IPS-18c (cell line): ENCODE data around the gene PPARA.
"Not testable (repeated sequence)": the region's sequence is repeated elsewhere in the genome, so short reads cannot be mapped to it uniquely, and the experiment has no call there.

ENCODE experiments used
- H3K4me3 ChIP-seq: 2 replicates; pipeline ENCODE4 v1.7.0; 2013; ENCODE audit warnings: low read depth, mild to moderate bottlenecking, low read length, moderate library complexity; ENCODE audit not compliant: insufficient read depth
- H3K9me3 ChIP-seq: one replicate; pipeline ENCODE4 v1.6.1; 2013; ENCODE audit warnings: mild to moderate bottlenecking, low read length, moderate library complexity; ENCODE audit not compliant: control insufficient read depth, insufficient read depth

PPARA gene

DNA sequence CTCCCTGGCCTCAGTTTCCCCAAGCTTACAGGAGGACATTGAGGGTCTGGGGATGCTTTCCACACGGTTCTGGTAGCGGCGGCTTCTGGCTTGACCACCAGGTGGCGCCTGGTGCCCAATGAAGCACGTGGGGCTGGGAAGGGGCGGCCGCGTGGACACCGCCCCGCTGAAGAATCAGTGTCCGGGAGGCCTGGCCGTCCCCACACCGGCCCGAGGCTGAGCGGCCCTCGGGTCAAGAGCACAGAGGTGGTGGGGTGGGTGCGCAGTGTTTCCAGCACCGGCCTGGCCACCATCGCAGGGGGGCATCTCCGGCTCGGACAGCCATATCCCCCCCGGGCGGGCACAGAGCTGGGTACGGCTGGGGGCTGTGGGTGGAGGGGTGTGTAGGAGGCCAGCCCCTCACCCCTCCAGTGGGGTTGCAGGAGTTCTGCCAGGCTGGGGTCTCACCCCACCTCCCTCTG, 27.8 kb upstream of the PPARA start:
- H3K9me3 ChIP-seq = no peaks in the 10 kb centered on the region
- no peak overlapping the region; the same call in 1 of the 2 replicates for H3K4me3 ChIP-seq

DNA sequence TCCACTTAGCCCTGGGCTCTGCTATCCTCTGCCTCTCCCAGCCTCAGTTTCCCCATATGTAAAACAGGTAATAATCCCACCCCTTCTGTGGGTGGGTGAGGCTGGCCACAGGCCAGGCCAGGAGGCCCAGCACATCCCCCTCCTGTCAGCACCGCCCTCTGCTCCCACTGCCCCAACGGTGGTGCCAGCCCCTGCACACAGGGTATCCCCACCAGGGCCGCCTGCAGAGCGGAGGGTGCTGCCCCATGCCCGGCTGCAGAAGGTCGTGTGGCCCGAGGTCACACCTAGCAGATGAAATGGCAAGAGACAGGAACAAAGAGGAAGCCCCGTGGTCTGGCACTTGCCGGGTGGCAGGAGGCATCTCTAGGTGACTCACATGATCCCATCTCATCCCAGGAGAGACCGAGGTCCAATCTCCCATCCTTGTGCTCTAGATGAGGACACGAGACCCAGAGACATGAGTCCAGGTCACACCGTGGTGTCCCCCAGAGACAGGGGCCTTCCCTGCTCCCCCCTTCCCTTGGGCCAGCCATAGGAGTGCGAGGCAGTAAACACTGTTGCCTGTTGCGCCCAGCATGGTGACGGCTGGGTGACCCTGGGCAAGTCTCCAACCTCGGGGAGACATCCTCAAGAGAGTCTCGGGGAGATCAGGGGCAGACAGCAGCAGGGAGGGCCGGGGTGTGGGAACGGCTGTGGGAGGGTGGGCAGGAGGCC, 27.2 kb upstream of the PPARA start:
- Histone ChIP-seq H3K4me3 (no peak overlapping the region), H3K9me3 (no peaks in the 10 kb centered on the region)

DNA sequence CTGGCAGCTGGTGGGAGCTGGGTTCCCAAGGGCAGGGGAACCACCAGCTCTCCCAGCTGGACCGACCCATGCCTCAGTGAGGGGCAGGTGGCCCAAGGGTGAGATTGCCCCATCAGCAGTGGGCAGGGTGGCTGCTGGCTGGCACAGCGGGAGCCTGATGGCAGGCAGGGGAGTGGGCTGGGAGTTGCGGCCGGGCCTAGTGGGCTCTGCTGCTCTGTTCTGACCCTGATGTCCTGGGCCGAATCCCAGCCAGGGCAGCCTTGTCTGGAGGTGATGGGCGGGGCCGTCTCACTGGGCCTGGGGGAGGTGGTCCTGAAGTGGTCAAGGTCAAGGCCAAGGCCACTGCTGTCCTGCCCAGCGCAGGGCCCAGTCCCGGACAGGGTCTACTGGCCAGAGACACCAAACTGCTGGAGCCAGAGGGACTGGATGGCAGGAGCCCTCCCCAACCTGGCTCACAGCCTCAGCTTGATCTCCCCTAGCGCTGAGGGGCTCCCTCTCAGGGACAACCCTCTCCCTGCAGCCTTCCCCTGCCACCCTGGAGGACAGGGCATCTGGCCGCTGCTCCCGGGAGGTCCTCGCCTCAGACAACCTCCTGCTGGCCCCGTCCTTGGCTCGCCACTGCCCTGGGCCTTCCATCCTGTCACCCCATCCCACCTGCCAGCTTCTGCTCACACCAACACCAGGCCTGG, 26.5 kb upstream of the PPARA start:
- Histone ChIP-seq H3K4me3 (no peak overlapping the region), H3K9me3 (no peaks in the 10 kb centered on the region)

DNA sequence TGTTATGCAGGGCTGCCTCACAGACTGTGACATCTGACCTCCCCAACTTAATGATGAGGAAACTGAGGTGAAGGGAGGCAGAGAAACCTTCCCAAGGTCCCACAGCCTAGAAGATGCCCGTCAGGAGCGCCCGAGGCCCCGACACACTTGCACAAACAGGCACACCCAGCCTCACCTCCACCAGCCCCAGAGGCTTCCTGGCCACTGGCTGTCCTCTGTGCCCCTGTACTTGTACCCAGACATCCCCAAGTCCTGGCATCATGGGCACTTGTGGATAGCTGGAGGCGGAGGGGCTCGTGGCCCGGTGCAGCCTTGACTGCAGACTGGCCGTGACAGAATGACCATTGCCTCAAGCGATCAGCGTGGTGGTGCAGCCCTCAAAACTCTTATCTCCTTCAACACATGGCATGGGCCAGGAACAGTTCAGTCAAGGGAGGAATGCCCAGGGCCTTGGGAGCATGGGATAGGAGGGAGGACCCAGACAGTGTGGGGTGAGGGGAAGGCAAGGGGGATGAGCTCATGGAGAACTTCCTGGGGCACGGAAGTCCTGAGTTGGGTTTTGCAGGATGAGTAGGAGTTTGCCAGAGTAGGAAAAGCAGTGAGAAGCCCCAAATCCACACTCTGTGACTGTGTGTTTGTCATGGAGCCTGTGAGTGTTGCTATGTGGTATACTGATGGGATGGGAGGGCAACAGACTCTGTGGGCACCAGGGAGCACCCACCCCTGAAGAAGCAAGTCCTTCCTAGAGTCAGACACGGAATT, 25.8 kb upstream of the PPARA start:
- Histone ChIP-seq H3K4me3 (no peak overlapping the region), H3K9me3 (no peaks in the 10 kb centered on the region)

DNA sequence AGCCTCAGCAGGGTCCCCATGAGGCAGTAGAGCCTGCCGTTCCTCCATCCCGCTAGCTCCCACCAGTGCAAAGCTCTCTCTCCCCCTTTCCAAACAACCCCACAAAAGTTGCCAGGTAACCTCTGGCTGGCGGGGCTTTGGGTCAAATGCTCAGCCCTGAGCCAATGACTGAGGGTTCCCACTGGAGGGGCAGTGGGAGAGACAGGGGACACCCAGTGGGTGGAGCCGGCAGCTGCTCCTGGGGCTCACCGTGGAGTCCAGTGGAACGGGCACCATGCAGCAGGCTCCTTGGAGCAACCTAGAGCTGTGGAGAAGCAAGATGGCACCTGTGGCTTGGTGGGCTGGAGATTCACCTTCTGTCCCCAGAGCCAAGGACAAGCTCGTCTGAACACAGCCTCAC, 25.0 kb upstream of the PPARA start:
- Histone ChIP-seq H3K9me3 (no peaks in the 10 kb centered on the region), H3K4me3 (no peak overlapping the region)

DNA sequence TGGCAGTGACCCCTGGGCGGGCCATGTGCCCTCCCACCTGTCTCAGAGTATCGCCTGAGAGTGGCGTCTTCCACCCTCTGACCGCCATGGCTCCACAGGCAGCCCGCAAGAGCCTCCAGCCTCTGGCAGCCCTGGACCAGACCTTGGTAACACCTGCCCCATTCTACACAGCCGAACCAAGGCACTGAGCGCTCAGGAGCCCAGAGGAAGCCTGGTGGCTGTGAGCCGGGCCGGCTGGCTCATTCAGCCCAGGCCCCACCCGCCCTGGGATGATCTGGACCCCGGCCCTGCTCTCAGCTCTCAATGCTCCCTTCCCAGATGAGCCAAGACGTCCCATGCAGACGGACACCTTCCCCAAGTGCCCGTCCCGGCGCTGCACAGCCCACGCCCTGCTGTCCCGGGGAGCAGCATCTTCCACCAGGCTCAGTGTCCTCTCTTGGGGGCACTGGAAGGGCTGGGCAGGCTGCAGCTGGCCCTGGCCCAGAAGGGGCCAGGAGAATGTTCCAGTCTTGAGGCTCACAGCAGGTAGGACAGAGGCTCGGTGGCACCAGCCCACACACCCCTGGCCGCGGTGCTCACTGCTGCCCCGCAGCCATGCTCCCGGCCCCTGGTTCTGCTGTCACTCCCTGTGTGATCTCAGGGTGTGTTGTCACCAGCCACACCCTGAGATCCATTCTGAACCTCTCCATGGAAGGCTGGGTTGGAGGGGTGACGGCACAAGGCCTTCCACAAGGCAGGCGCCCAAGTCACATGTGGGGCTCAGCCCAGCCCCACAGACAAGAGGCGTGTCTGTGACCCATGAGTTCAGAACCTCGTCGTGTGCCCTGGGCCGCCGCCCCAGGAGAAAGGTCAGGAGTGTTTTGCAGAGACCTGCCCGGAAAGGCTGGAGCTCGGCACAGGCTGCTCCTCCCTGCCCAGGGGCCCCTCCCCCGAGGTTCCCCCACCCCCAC, 24.2 kb upstream of the PPARA start:
- Histone ChIP-seq H3K4me3 (no peak overlapping the region), H3K9me3 (no peaks in the 10 kb centered on the region)

DNA sequence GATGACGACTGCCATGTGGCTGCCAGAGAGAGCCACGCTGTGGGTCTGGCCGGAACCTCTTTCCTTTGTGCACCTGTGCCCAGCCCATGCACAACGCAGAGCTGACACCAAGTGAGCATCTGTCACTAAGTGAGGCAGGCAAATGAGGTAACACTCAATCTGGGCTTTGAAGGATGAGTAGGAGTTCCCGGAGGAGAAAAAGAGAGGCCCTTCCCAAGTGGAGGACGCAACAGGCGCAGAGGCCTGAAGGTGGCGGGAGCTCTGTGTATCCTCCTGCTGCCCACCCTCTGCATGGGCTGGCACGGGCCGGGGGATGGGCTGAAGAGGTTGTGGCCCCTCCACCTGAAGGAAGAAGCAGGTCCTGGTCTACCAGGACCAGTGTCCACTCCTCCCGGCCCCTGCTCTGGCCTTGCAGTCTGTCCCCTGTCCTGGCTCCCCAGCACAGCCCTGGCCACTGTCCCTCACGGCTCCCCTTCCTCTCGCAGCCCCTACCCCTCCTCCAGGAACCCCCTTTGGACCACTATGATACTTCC, 23.4 kb upstream of the PPARA start:
- no peak overlapping the region for H3K4me3 ChIP-seq
- no peaks in the 10 kb centered on the region for H3K9me3 ChIP-seq

DNA sequence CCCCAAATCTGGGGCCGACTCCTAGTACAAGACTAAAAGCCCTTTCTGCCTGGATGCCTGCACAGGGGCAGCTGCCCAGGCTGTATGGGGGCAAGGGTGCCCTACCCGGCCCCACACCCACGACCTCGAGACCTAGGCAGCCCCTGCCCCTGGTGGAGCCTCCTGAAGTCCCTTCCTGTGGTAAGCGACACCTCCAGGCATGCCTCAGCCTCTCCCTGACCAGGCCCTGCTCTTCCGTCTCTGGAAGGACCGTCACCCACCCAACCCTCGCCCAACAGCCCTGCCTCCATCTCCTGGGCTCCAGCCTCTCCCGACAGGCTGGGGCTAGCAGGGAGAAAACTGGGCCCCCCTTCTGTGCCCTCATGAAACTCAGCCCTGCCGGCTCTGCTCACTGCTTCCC, 22.8 kb upstream of the PPARA start:
- no peaks in the 10 kb centered on the region for H3K9me3 ChIP-seq
- no peak overlapping the region for H3K4me3 ChIP-seq

DNA sequence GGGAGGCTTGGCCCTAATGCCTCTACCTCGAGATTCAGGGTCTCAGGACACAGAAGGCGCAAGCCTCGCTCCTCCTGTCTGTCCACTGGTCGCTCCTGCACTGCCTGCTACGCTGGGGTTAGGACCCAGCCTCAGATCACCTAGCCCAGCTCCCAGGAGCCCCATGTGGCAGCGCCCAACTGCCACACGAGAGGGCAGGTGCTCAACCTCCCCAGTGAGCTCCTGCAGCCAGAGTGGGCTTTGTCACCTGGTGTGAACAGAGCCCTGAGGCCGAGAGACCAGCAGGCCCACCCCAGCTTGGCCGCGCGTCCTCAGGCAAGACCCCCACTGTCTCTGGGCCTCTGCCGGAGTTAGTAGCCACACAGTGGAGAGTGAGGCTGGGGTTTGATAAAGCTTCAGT, 21.7 kb upstream of the PPARA start:
- Histone ChIP-seq H3K4me3 (no peak overlapping the region), H3K9me3 (no peaks in the 10 kb centered on the region)

DNA sequence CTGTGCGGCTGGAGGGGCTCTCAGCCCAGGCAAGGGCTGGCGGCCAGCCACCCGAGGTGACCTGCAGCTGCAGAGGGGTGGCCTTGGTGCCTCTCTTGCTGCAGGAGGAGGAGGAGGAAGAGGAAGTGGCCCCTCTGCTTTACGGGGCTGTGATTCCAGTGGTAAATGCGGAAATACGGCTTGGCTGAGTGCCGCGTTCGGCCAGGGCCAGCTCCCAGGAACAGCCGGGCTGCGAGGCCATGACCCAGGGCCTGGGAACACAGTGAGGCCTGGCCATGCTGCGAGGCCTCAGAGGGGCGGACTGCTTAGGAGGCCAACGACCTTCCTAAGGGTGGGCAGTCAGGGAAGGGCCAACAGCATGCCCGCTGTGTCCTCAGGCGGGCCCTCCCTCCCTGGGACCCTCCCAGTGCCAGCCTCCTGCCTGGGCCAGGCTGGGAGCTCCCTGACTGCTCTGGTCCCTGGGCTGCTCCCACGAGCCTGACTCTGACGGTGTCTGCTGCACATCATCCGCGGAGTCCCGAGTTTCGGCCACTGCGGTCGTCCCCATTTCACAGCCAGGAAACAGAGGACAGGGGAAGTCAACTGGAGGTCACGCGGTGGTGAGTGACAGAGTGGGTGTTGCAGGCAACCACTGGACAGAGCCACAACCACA, 20.8 kb upstream of the PPARA start:
- Histone ChIP-seq H3K9me3 (no peaks in the 10 kb centered on the region), H3K4me3 (no peak overlapping the region)

DNA sequence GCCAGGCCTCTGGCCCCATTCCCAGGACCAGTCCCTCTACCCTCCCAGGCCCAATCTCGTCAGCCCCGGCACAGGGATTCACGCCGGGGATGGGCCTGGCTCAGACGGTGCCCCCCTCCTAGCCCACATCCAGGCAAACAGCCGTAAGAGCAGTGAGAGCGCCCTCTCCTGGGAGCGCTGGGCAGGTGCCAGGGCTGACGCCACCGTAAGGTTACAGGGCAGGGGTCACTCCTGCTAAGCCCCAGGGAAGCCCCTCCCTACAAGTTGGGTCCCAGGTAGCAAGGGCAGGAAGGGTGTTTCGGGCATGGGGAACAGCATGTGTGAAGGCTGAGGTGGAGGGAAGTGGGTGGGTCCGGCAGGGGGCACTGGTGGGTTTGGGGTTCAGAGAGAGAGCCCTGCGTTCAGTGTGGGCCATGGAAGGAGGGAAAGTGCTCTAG, 19.2 kb upstream of the PPARA start:
- H3K4me3 ChIP-seq = no peak overlapping the region
- no peaks in the 10 kb centered on the region for H3K9me3 ChIP-seq

DNA sequence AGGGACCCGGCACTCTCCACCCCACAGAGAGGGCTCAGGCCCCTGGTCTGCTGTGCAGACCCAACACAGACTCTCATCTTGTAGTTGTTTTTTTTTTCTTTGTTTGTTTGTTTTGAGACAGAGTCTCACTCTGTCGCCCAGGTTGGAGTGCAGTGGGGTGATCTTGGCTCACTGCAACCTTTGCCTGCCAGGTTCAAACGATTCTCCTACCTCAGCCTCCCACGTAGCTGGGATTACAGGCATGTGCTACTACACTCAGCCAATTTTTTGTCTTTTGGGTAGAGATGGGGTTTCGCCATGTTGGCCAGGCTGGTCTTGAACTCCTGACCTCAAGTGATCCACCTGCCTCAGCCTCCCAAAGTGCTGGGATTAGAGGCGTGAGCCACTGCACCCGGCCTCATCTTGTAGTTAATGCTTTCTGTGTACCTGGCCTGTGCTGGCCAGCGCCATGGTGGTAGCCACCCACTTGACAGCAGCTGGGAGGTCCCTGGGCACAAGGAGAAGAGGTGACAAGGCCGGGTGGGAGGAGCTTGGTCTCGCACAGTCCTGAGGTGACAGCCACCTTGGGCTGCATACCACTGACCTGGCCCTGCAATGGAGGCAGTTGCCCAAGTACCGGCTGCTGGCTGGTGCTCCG, 18.0 kb upstream of the PPARA start:
- H3K9me3 ChIP-seq, H3K4me3 ChIP-seq: not testable (repeated sequence)

DNA sequence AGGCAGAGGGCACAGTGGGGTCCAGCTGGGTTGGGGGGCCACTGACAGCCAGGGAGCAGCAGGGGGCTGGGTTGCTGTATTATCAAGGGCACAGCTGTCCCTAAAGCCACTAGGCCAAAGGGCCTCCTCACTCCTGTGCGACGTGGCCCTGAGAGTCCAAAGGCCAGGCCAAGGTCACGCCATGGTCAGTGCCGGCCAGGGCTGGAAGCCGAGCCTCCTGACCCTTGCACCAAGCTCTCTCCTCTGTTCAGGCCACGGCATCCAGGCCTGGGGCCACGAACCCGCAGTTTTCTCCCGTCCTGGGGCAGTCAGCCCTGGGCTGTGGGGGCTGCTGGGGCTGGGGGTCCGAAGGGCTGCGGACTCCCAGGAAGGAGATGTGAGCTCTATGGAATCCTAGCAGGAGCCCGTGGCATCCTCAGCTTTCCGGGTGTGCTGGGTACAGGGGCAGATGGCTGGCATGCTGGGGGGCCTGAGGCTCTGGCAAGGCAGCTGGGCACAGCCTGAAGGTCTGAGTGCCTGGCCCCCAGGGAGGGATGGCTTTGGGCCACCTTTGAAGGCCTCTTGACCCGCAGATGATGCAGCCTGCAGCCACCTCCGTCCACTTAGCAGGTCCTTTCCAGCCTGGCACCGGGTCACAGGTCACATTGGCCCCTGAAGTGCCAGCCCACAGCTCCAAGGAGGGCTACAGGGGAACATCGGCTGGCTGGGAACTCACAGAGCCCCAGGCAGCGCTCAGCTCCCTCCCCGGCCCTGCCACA, 17.3 kb upstream of the PPARA start:
- no peak overlapping the region for H3K4me3 ChIP-seq
- H3K9me3 ChIP-seq = no peaks in the 10 kb centered on the region

DNA sequence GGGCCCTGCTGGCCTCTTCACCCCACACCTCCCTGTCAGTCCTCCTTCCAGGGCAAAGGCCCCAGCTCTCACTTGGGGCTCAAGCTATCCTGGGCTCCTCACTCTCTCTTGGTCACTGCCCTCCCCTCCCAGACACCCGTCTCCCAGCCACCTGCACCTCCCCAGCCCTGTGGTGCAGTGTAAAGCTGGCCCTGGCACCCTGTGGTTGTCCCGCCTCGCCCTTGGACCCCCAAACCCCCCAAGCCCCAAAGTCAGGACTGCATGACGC, 16.8 kb upstream of the PPARA start:
- Histone ChIP-seq H3K9me3 (no peaks in the 10 kb centered on the region), H3K4me3 (no peak overlapping the region)

DNA sequence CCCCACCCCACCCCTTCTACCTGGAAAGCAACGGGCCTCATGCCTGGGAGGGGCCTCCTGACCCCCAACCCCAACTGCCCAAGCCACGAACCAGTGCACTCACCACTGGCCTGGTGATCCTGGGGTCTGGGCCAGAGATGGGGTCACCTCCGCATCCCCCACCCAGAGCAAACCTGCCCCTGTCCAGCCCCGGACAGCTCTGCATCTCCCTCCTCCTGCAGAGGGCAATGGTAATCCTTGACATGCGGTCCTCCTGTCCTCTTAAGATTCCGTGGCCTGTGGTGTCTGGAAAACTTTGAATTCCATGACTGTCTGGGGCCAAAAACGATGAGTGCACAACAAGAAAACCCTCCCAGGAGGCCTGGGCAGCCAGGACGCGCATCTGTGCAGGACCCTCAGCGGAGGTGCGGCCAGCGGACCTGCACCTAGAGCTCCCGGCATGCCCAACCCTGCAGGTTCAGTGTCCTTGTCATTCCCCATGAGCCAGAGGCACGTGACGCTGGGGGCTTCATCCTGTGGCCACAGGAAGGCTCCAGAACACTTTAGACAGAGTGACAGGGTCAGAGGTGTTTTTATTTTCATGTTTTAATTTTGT, 16.1 kb upstream of the PPARA start:
- Histone ChIP-seq H3K9me3 (no peaks in the 10 kb centered on the region), H3K4me3 (no peak overlapping the region)
